ENCODE data around the gene TNFSF13.

GRCh38 chr17:7541074-7541621, 17.4 kb upstream of the TNFSF13 start:
- TF ChIP-seq CTCF (IDR thresholded peaks at IDR 0.05; ENCODE audit: insufficient read depth, low read length, poor library complexity, severe bottlenecking) (no peak), EZH2phosphoT487 (conservative IDR thresholded peaks at IDR 0.05; ENCODE audit: low read length) (no peak)
